ENCODE results near the gene TMSB10. TPM values are rescaled to one million over a fixed set of nuclear protein-coding genes. Genes with fewer than 3 reads are reported as not detected.
A peak's percentile ranks its signal among the peaks of the same experiment; 100 is the strongest.

The TMSB10 gene
- total and polyA plus RNA-seq, 2 experiments from 2014 or later, result 834 to 2,942 TPM

DNA sequence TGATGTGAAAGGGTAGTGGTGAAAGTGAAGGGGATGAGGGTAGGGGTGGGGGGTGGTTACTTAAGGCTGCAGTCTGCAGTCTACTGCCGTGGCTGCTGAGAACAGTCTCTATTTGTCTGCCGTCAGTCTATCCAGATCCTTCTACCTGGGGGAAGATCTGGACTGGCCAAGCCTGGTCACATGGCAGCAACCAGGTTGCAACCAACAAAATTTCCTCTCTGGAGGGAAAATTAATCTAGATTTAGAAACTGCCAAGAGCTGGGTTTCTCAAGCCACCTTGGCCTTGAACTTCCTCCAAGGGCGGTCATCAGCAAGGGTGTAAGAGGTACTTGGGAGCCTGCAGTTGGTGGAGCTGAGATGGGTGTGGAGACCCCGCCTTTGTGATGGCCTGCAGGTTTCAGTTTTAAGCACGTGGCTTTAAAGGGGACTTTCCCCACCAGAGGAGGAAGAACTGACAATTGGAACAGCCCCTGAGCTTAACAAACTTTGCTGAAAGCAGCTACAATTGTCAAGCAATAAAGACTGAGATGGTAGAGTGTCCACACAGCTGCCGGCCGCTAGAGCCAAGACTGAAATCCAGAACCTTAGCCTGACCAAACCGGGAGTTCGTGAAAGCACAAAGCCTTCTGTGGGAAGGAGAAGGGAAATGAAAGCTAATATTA lies 34.1 kb downstream of the TMSB10 start:
- no peaks in the 10 kb centered on the region for H3K36me3 ChIP-seq (ENCODE audit: insufficient read depth)
- H2AFZ ChIP-seq, result peak overlapping the region; percentile 61
- H3K36me3 Mint-ChIP-seq (ENCODE audit: low read depth), result no peaks in the 10 kb centered on the region

More for the DNA sequence above, 34.1 kb downstream of the TMSB10 start:
- Histone ChIP-seq H3K4me1 (ENCODE audit: insufficient read depth) (peaks cover 19% of the 10 kb centered on the region), H3K27ac (ENCODE audit: low read depth) (peak overlapping the region; percentile 34; the same call in 1 of the 2 replicates), H3K79me2 (replicated peaks; ENCODE audit: insufficient read depth) (no peaks in the 10 kb centered on the region), H3K4me2 (peak overlapping the region; percentile 66), H3K27me3 (ENCODE audit: insufficient read depth) (no peaks in the 10 kb centered on the region), H4K20me1 (replicated peaks; ENCODE audit: insufficient read depth) (no peaks in the 10 kb centered on the region; the same call in 1 of the 2 replicates), H3K9me2 (ENCODE audit: insufficient read depth) (no peaks in the 10 kb centered on the region), H3F3A (replicated peaks; ENCODE audit: low read depth) (no peaks in the 10 kb centered on the region), H3K4me3 (no peak overlapping the region)
- Mint-ChIP-seq H3K4me1 (peaks cover 29% of the 10 kb centered on the region), H3K9me3 (no peaks in the 10 kb centered on the region), H3K27me3 (ENCODE audit: insufficient read depth, low read depth, poor library complexity) (peaks cover 16% of the 10 kb centered on the region), H3K27ac (peak overlapping the region; percentile 71), H3K4me3 (peak overlapping the region; percentile 39; the same call in 1 of the 3 replicates)
- TF ChIP-seq, protein P1, sequence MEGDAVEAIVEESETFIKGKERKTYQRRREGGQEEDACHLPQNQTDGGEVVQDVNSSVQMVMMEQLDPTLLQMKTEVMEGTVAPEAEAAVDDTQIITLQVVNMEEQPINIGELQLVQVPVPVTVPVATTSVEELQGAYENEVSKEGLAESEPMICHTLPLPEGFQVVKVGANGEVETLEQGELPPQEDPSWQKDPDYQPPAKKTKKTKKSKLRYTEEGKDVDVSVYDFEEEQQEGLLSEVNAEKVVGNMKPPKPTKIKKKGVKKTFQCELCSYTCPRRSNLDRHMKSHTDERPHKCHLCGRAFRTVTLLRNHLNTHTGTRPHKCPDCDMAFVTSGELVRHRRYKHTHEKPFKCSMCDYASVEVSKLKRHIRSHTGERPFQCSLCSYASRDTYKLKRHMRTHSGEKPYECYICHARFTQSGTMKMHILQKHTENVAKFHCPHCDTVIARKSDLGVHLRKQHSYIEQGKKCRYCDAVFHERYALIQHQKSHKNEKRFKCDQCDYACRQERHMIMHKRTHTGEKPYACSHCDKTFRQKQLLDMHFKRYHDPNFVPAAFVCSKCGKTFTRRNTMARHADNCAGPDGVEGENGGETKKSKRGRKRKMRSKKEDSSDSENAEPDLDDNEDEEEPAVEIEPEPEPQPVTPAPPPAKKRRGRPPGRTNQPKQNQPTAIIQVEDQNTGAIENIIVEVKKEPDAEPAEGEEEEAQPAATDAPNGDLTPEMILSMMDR (conservative IDR thresholded peaks at IDR 0.05; ENCODE audit: low read depth in 2 of 2), result no peak
- TF ChIP-seq, protein P2, sequence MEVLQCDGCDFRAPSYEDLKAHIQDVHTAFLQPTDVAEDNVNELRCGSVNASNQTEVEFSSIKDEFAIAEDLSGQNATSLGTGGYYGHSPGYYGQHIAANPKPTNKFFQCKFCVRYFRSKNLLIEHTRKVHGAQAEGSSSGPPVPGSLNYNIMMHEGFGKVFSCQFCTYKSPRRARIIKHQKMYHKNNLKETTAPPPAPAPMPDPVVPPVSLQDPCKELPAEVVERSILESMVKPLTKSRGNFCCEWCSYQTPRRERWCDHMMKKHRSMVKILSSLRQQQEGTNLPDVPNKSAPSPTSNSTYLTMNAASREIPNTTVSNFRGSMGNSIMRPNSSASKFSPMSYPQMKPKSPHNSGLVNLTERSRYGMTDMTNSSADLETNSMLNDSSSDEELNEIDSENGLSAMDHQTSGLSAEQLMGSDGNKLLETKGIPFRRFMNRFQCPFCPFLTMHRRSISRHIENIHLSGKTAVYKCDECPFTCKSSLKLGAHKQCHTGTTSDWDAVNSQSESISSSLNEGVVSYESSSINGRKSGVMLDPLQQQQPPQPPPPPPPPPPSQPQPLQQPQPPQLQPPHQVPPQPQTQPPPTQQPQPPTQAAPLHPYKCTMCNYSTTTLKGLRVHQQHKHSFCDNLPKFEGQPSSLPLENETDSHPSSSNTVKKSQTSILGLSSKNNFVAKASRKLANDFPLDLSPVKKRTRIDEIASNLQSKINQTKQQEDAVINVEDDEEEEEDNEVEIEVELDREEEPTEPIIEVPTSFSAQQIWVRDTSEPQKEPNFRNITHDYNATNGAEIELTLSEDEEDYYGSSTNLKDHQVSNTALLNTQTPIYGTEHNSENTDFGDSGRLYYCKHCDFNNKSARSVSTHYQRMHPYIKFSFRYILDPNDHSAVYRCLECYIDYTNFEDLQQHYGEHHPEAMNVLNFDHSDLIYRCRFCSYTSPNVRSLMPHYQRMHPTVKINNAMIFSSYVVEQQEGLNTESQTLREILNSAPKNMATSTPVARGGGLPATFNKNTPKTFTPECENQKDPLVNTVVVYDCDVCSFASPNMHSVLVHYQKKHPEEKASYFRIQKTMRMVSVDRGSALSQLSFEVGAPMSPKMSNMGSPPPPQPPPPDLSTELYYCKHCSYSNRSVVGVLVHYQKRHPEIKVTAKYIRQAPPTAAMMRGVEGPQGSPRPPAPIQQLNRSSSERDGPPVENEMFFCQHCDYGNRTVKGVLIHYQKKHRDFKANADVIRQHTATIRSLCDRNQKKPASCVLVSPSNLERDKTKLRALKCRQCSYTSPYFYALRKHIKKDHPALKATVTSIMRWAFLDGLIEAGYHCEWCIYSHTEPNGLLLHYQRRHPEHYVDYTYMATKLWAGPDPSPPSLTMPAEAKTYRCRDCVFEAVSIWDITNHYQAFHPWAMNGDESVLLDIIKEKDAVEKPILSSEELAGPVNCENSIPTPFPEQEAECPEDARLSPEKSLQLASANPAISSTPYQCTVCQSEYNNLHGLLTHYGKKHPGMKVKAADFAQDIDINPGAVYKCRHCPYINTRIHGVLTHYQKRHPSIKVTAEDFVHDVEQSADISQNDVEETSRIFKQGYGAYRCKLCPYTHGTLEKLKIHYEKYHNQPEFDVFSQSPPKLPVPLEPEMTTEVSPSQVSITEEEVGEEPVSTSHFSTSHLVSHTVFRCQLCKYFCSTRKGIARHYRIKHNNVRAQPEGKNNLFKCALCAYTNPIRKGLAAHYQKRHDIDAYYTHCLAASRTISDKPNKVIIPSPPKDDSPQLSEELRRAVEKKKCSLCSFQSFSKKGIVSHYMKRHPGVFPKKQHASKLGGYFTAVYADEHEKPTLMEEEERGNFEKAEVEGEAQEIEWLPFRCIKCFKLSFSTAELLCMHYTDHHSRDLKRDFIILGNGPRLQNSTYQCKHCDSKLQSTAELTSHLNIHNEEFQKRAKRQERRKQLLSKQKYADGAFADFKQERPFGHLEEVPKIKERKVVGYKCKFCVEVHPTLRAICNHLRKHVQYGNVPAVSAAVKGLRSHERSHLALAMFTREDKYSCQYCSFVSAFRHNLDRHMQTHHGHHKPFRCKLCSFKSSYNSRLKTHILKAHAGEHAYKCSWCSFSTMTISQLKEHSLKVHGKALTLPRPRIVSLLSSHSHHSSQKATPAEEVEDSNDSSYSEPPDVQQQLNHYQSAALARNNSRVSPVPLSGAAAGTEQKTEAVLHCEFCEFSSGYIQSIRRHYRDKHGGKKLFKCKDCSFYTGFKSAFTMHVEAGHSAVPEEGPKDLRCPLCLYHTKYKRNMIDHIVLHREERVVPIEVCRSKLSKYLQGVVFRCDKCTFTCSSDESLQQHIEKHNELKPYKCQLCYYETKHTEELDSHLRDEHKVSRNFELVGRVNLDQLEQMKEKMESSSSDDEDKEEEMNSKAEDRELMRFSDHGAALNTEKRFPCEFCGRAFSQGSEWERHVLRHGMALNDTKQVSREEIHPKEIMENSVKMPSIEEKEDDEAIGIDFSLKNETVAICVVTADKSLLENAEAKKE (CRISPR knock-in tag; IDR thresholded peaks at IDR 0.05), result no peak
- TF ChIP-seq, protein P3, sequence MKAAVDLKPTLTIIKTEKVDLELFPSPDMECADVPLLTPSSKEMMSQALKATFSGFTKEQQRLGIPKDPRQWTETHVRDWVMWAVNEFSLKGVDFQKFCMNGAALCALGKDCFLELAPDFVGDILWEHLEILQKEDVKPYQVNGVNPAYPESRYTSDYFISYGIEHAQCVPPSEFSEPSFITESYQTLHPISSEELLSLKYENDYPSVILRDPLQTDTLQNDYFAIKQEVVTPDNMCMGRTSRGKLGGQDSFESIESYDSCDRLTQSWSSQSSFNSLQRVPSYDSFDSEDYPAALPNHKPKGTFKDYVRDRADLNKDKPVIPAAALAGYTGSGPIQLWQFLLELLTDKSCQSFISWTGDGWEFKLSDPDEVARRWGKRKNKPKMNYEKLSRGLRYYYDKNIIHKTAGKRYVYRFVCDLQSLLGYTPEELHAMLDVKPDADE (IDR thresholded peaks at IDR 0.05), result no peak
- TF ChIP-seq ZNF331 (CRISPR knock-in tag; IDR thresholded peaks at IDR 0.05; ENCODE audit: low read depth) (no peak), JUNB (IDR thresholded peaks at IDR 0.05; ENCODE audit: unreplicated experiment) (no peak), NANOG (IDR thresholded peaks at IDR 0.05; ENCODE audit: borderline replicate concordance) (no peak), EZH2phosphoT487 (IDR thresholded peaks at IDR 0.05; ENCODE audit: unreplicated experiment) (no peak), CREB1 (CRISPR knock-in tag; IDR thresholded peaks at IDR 0.05; ENCODE audit: low read depth) (no peak), STAT1 (IDR thresholded peaks at IDR 0.05; ENCODE audit: unreplicated experiment) (no peak), POLR2AphosphoS5 (IDR thresholded peaks at IDR 0.05; ENCODE audit: low read depth) (no peak), EZH2 (IDR thresholded peaks at IDR 0.05; ENCODE audit: low read depth, unreplicated experiment) (no peak), ZNF114 (CRISPR knock-in tag; IDR thresholded peaks at IDR 0.05) (no peak)
- TF ChIP-seq, protein P4, sequence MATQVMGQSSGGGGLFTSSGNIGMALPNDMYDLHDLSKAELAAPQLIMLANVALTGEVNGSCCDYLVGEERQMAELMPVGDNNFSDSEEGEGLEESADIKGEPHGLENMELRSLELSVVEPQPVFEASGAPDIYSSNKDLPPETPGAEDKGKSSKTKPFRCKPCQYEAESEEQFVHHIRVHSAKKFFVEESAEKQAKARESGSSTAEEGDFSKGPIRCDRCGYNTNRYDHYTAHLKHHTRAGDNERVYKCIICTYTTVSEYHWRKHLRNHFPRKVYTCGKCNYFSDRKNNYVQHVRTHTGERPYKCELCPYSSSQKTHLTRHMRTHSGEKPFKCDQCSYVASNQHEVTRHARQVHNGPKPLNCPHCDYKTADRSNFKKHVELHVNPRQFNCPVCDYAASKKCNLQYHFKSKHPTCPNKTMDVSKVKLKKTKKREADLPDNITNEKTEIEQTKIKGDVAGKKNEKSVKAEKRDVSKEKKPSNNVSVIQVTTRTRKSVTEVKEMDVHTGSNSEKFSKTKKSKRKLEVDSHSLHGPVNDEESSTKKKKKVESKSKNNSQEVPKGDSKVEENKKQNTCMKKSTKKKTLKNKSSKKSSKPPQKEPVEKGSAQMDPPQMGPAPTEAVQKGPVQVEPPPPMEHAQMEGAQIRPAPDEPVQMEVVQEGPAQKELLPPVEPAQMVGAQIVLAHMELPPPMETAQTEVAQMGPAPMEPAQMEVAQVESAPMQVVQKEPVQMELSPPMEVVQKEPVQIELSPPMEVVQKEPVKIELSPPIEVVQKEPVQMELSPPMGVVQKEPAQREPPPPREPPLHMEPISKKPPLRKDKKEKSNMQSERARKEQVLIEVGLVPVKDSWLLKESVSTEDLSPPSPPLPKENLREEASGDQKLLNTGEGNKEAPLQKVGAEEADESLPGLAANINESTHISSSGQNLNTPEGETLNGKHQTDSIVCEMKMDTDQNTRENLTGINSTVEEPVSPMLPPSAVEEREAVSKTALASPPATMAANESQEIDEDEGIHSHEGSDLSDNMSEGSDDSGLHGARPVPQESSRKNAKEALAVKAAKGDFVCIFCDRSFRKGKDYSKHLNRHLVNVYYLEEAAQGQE (IDR thresholded peaks at IDR 0.05; ENCODE audit: unreplicated experiment), result no peak
- DNase-seq (ENCODE audit: low spot score) (no peak), ATAC-seq (peak; percentile 37)

Measured in GM23338 (cell line).